K562 (cell line): Measurements from ENCODE around the gene HNRNPA3. TPM values are rescaled to one million over a fixed set of nuclear protein-coding genes. Genes with fewer than 3 reads are reported as not detected.

Experiments
- CBX1 ChIP-seq: sonication (generic); IDR thresholded peaks from 2 replicates; pipeline ENCODE4 v1.6.1; 2016; ENCODE audit warnings: antibody characterized with exemption, low read depth, mild to moderate bottlenecking
- EGR1 ChIP-seq: fragments of 450-650 bp; conservative IDR thresholded peaks from 2 replicates; pipeline ENCODE4 v1.6.1; 2017; ENCODE audit warnings: mild to moderate bottlenecking
- GABPB1 ChIP-seq: sonication (generic); formaldehyde crosslinking; IDR thresholded peaks from 2 replicates; pipeline ENCODE4 v1.8.0; 2022; ENCODE audit warnings: mild to moderate bottlenecking, missing genetic modification reagents
- GTF2A2 ChIP-seq: IDR thresholded peaks from 2 replicates; pipeline ENCODE4 v1.6.1; 2016; ENCODE audit warnings: mild to moderate bottlenecking, missing genetic modification characterization, missing compliant biosample characterization
- KLF1 ChIP-seq: fragments of 450-650 bp; IDR thresholded peaks from 2 replicates; pipeline ENCODE4 v1.6.1; 2016; ENCODE audit warnings: missing genetic modification characterization, missing compliant biosample characterization
- MAFG ChIP-seq: fragments of 450-650 bp; conservative IDR thresholded peaks from 2 replicates; pipeline ENCODE4 v1.6.1; 2016; ENCODE audit warnings: missing genetic modification characterization, missing compliant biosample characterization
- MTA1 ChIP-seq: fragments of 450-650 bp; IDR thresholded peaks from 2 replicates; pipeline ENCODE4 v1.6.1; 2017; ENCODE audit warnings: borderline replicate concordance
- NR3C1 ChIP-seq: sonication (generic); formaldehyde crosslinking; IDR thresholded peaks from 2 replicates; pipeline ENCODE4 v1.8.1; 2022; ENCODE audit warnings: missing genetic modification reagents
- RBFOX2 ChIP-seq: fragments of 200-400 bp; formaldehyde crosslinking; IDR thresholded peaks from 2 replicates; pipeline ENCODE4 v1.6.1; 2017; ENCODE audit warnings: low read depth, mild to moderate bottlenecking, low read length, moderate library complexity
- RBM14 ChIP-seq: fragments of 200-400 bp; formaldehyde crosslinking; IDR thresholded peaks from 2 replicates; pipeline ENCODE4 v1.6.1; 2018; ENCODE audit warnings: low read depth, mild to moderate bottlenecking, low read length, moderate library complexity, borderline replicate concordance; ENCODE audit not compliant: insufficient read depth
- SRF ChIP-seq, 2 experiments: fragments of 250-450, 450-650 bp in 1 of 2; sonication (Bioruptor Pico) in 1 of 2; sonication (generic) in 1 of 2; formaldehyde crosslinking; IDR thresholded peaks; 2 replicates each; pipeline versions ENCODE4 v1.5.0 to v1.5.1; 2020 to 2022; ENCODE audit warnings: mild to moderate bottlenecking in 1 of 2, missing genetic modification reagents in 1 of 2
- STAT5A ChIP-seq: IDR thresholded peaks from 2 replicates; pipeline ENCODE4 v1.6.1; 2012; ENCODE audit warnings: low read length, inconsistent platforms, borderline replicate concordance
- TAF1 ChIP-seq: IDR thresholded peaks from 2 replicates; pipeline ENCODE4 v1.6.1; 2011; ENCODE audit warnings: mild to moderate bottlenecking, low read length, moderate library complexity; ENCODE audit not compliant: insufficient read depth, control insufficient read depth, severe bottlenecking; ENCODE audit errors: extremely low read depth
- TCF7 ChIP-seq: sonication (generic); IDR thresholded peaks from 2 replicates; pipeline ENCODE4 v1.6.1; 2016; ENCODE audit warnings: antibody characterized with exemption, borderline replicate concordance
- ZFP36 ChIP-seq: fragments of 150-350 bp; IDR thresholded peaks from 2 replicates; pipeline ENCODE4 v1.6.1; 2018; ENCODE audit warnings: low read length, low read depth; ENCODE audit not compliant: partially characterized antibody
- ZNF24 ChIP-seq: fragments of 450-650 bp; IDR thresholded peaks from 2 replicates; pipeline ENCODE4 v1.6.1; 2016
- ZNF57 ChIP-seq: fragments of 450-650 bp; formaldehyde crosslinking; IDR thresholded peaks from 2 replicates; pipeline ENCODE4 v1.4.0; 2020; ENCODE audit warnings: mild to moderate bottlenecking, moderate library complexity
- ZNF584 ChIP-seq: fragments of 200-800 bp; sonication (Bioruptor generic); IDR thresholded peaks from 2 replicates; pipeline ENCODE4 v1.6.1; 2016; ENCODE audit warnings: low read depth, mild to moderate bottlenecking, missing genetic modification characterization, missing compliant biosample characterization
- ZNF830 ChIP-seq: fragments of 250-450 bp; sonication (Bioruptor Pico); IDR thresholded peaks from 2 replicates; pipeline ENCODE4 v1.5.0; 2021; ENCODE audit warnings: mild to moderate bottlenecking
- polyA plus RNA-seq, 8 experiments: library from polyadenylated mRNA; depleted of rRNA in 4 of 8; stranded (reverse) in 5 of 8; unstranded in 3 of 8; fragments of >200 nt; fragmentation: Nextera tagmentation in 2 of 8; fragmentation: Illumina TruSeq in 1 of 8; extraction: Ambion mirVana in 2 of 8; extraction: Trizol in 1 of 8; gene quantifications; 2 replicates each; pipeline versions ENCODE4 v1.2.1 to v1.2.3, GENCODE V29; 2011 to 2014; ENCODE audit warnings: inconsistent platforms in 1 of 8, missing spikeins in 1 of 8
- total RNA-seq, 7 experiments: library from RNA; depleted of rRNA in 6 of 7; stranded (reverse); fragments of >200 nt in 6 of 7; fragmentation: Illumina TruSeq in 2 of 7; extraction: Trizol in 2 of 7; gene quantifications; 2 replicates each; pipeline versions ENCODE4 v1.2.1 to v1.2.3, GENCODE V29; 2011 to 2021; ENCODE audit warnings: low replicate concordance in 1 of 7
- TF ChIP-seq, protein P1 (sequence below), 2 experiments: fragments of 450-650 bp; formaldehyde crosslinking in 1 of 2; IDR thresholded peaks; 2 replicates each; pipeline versions ENCODE4 v1.4.0 to v1.6.1; 2014 to 2020; ENCODE audit warnings: mild to moderate bottlenecking in 2 of 2, borderline replicate concordance in 1 of 2, low read depth in 1 of 2

Gene HNRNPA3
- total and polyA plus RNA-seq, 9 of the 15 experiments (the other 6 are each of a cell fraction or from before 2014, with no cell fraction given), result 72.8 to 428 (median 192) TPM

DNA sequence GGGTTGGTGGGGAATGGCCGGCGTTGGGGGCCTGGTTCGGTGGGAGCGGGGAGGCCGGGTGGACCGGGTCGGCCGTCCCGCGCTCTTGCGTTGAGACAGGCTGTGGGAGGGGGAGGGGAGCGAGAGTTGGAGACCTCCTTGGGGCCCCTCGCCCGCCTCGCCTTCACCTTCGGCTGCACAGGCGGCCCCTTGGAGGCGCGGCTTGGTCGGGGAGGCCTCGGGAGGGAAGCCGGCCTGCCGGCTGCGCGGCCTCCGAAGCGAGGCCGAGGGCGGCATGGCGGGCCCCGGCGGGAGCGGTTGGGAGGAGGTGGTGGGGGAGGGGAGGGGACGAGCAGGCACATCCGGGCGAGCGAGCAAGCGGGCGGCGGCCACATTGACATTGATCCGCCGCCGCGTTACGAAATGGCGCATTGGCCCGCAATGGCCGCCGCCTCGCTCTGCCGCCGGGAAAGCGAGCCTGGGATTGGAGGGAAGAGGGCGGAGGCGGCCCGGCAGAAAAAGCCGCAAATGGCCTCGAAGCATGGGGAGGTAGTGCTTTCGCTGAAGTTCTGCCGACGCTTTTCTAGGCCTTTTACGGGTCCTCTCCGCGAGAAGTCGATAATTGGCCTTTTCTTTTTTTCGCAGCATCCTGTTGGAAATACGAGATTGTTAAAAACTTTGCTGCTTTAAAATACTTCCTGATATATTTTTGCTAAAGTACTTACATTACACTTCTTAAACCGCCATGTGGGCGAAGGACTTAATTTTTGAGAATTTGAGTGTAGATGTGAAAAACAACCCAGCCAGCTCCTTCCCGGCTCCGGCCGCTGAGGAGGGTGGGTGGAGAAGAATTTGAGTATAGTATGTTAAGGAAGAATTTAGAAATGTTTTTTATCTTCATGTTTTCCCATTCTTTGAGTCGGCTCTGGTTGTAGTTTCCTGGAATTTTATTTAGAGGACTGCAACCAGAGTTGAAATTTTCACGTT, 580 bp downstream of the HNRNPA3 start (continued):
- peak; percentile 76; the same call in 1 of the 2 replicates for TF ChIP-seq TCF7
- peak; percentile 86 for TF ChIP-seq NR3C1 (CRISPR knock-in tag)
- peak; percentile 46; the same call in 1 of the 2 replicates for TF ChIP-seq CBX1
- no peak for TF ChIP-seq ZFP36
- no peak for TF ChIP-seq STAT5A
- no peak for TF ChIP-seq MTA1
- TF ChIP-seq KLF1 (tag), result 0 out of 2 replicates have a peak, but pooled peaks have one; percentile 16
- TF ChIP-seq RBFOX2, result peak; percentile 94
- TF ChIP-seq GTF2A2 (tag), result no peak
- TF ChIP-seq RBM14, result no peak
- no peak for TF ChIP-seq MAFG (tag)
- peak; percentile 76 for TF ChIP-seq EGR1
- TF ChIP-seq ZNF24, result 0 out of 2 replicates have a peak, but pooled peaks have one; percentile 16
- TF ChIP-seq GABPB1 (CRISPR knock-in tag), result peak; percentile 75
- 0 out of 2 replicates have a peak, but pooled peaks have one; percentile 22 for TF ChIP-seq ZNF57
- peak; percentile 87; the same call in 1 of the 2 replicates for TF ChIP-seq ZNF584
- TF ChIP-seq ZNF830 (CRISPR knock-in tag), result peak; percentile 68; the same call in 1 of the 2 replicates
- TF ChIP-seq SRF (CRISPR knock-in tag; IDR thresholded peaks at IDR 0.05), result peak in 1 of 2 experiments; percentile 33; a peak in 1 of 4 replicates
- peak; percentile 94 for TF ChIP-seq TAF1
- TF ChIP-seq, protein P1, sequence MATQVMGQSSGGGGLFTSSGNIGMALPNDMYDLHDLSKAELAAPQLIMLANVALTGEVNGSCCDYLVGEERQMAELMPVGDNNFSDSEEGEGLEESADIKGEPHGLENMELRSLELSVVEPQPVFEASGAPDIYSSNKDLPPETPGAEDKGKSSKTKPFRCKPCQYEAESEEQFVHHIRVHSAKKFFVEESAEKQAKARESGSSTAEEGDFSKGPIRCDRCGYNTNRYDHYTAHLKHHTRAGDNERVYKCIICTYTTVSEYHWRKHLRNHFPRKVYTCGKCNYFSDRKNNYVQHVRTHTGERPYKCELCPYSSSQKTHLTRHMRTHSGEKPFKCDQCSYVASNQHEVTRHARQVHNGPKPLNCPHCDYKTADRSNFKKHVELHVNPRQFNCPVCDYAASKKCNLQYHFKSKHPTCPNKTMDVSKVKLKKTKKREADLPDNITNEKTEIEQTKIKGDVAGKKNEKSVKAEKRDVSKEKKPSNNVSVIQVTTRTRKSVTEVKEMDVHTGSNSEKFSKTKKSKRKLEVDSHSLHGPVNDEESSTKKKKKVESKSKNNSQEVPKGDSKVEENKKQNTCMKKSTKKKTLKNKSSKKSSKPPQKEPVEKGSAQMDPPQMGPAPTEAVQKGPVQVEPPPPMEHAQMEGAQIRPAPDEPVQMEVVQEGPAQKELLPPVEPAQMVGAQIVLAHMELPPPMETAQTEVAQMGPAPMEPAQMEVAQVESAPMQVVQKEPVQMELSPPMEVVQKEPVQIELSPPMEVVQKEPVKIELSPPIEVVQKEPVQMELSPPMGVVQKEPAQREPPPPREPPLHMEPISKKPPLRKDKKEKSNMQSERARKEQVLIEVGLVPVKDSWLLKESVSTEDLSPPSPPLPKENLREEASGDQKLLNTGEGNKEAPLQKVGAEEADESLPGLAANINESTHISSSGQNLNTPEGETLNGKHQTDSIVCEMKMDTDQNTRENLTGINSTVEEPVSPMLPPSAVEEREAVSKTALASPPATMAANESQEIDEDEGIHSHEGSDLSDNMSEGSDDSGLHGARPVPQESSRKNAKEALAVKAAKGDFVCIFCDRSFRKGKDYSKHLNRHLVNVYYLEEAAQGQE (IDR thresholded peaks at IDR 0.05; ENCODE audit: borderline replicate concordance), result no peak
- TF ChIP-seq, protein P1 (CRISPR knock-in tag; IDR thresholded peaks at IDR 0.05; ENCODE audit: low read depth), result 0 out of 2 replicates have a peak, but pooled peaks have one; percentile 8
